ENCODE measurements around the gene ERF. TPM values are rescaled to one million over a fixed set of nuclear protein-coding genes. Genes with fewer than 3 reads are reported as not detected.

The ERF gene
- total and polyA plus RNA-seq, 4 donors: 8.7 to 21.0 (median 13.8) TPM

- Histone ChIP-seq H3K36me3 (ENCODE audit: control insufficient read depth in 4 of 4, insufficient read depth in 3 of 4, low read depth in 1 of 4, low read length in 3 of 4) (peaks cover 0 to 12% (median 5%) of the 10 kb centered on the region in 4 donors), H3K4me1 (ENCODE audit: control insufficient read depth in 4 of 4, insufficient read depth in 4 of 4, low read length in 3 of 4) (peaks cover 17 to 52% (median 31%) of the 10 kb centered on the region in 4 donors), H3K4me3 (ENCODE audit: low read depth in 1 of 3, low read length in 3 of 3) (no peak overlapping the region), H3K9ac (ENCODE audit: low read depth in 1 of 2, low read length in 2 of 2) (no peak overlapping the region), H3K27ac (ENCODE audit: low read depth in 1 of 2, low read length in 2 of 2) (no peak overlapping the region), H3K9me3 (ENCODE audit: control insufficient read depth in 4 of 4, low read length in 3 of 4) (no peaks in the 10 kb centered on the region), H3K27me3 (ENCODE audit: control insufficient read depth in 4 of 4, insufficient read depth in 4 of 4, low read length in 3 of 4) (no peaks in the 10 kb centered on the region)
- TF ChIP-seq HNF4A (conservative IDR thresholded peaks at IDR 0.05) (no peak), RAD21 (IDR thresholded peaks at IDR 0.05) (no peak), HNF4G (IDR thresholded peaks at IDR 0.05) (no peak), CTCF (IDR thresholded peaks at IDR 0.05; ENCODE audit: low read depth, low read length, missing input control) (no peak), REST (IDR thresholded peaks at IDR 0.05) (no peak), FOXA2 (IDR thresholded peaks at IDR 0.05) (no peak), TAF1 (conservative IDR thresholded peaks at IDR 0.05) (no peak), SP1 (IDR thresholded peaks at IDR 0.05) (no peak), EGR1 (IDR thresholded peaks at IDR 0.05; ENCODE audit: low read depth in 2 of 2) (no peak), FOXA1 (IDR thresholded peaks at IDR 0.05) (no peak), GABPA (IDR thresholded peaks at IDR 0.05 in 1 of 2, conservative IDR thresholded peaks at IDR 0.05 in 1 of 2) (no peak), MAX (IDR thresholded peaks at IDR 0.05) (no peak), YY1 (IDR thresholded peaks at IDR 0.05) (no peak), ATF3 (IDR thresholded peaks at IDR 0.05) (no peak), RXRA (IDR thresholded peaks at IDR 0.05) (no peak)
- 88% methylated on average over 36 of the region's 36 CpGs for WGBS
- peak; percentile 31 for DNase-seq (ENCODE audit: low spot score)
Observed at GRCh38 chr19:42249149-42249750, 5.7 kb downstream of the ERF start.

GRCh38 chr19:42248270-42249148, 6.4 kb downstream of the ERF start:
- Histone ChIP-seq H3K4me1 (ENCODE audit: control insufficient read depth in 4 of 4, insufficient read depth in 4 of 4, low read length in 3 of 4) (peaks cover 17 to 57% (median 31%) of the 10 kb centered on the region in 4 donors), H3K4me3 (ENCODE audit: low read depth in 1 of 3, low read length in 3 of 3) (no peak overlapping the region), H3K9ac (ENCODE audit: low read depth in 1 of 2, low read length in 2 of 2) (no peak overlapping the region), H3K27me3 (ENCODE audit: control insufficient read depth in 4 of 4, insufficient read depth in 4 of 4, low read length in 3 of 4) (no peaks in the 10 kb centered on the region), H3K36me3 (ENCODE audit: control insufficient read depth in 4 of 4, insufficient read depth in 3 of 4, low read depth in 1 of 4, low read length in 3 of 4) (peaks cover 0 to 12% (median 5%) of the 10 kb centered on the region in 4 donors), H3K27ac (ENCODE audit: low read depth in 1 of 2, low read length in 2 of 2) (no peak overlapping the region), H3K9me3 (ENCODE audit: control insufficient read depth in 4 of 4, low read length in 3 of 4) (no peaks in the 10 kb centered on the region)
- WGBS: 93% methylated on average over 41 of the region's 41 CpGs
- no peak for TF ChIP-seq REST (IDR thresholded peaks at IDR 0.05)
- no peak for DNase-seq (ENCODE audit: low spot score)

All from liver (tissue), 9 donors.